ENCODE data around the gene TNC. TPM values are rescaled to one million over a fixed set of nuclear protein-coding genes. Genes with fewer than 3 reads are reported as not detected.

Gene TNC
- polyA plus RNA-seq, 3 donors, result 0.02 TPM; not detected in 2

DNA sequence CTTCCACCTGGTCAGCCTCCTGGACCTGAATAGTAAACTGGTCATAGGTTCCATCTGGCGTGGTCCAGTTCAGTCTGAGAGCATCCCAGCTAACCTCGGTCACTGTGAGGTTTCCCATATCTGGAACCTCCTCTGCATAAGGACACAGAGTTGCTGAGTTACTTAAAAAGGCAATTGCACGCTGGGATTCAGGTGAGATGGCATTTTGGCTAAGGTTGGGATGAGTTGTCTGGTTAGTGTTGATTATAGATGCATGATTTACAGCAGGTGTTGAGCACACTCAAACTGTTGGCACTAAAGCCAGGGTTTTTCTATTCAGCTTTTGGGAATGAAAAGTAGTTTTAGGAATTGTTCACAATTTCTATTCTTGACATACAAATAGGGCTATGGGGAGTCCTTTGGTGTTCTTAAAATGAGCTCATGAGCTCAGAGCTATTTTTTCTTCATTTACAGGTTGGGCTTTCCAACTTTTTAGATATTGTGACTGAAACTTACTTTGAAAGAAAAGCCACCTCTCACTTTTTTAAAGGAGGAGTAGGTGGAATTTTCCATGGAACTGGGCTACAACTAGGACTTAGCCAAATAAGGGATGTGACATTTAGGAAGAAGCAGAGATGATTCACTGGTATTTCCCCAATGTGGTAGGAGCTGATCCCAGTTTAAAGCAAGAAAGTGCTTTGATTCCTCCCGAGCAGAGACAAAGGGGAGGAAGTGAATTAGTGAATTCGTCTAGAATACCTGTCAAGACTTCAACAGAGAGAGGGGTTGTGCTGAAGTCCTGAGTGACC lies 54.7 kb downstream of the TNC start:
- intact Hi-C loops (cut with micrococcal nuclease), result no loop called here
- TF ChIP-seq, protein P1, sequence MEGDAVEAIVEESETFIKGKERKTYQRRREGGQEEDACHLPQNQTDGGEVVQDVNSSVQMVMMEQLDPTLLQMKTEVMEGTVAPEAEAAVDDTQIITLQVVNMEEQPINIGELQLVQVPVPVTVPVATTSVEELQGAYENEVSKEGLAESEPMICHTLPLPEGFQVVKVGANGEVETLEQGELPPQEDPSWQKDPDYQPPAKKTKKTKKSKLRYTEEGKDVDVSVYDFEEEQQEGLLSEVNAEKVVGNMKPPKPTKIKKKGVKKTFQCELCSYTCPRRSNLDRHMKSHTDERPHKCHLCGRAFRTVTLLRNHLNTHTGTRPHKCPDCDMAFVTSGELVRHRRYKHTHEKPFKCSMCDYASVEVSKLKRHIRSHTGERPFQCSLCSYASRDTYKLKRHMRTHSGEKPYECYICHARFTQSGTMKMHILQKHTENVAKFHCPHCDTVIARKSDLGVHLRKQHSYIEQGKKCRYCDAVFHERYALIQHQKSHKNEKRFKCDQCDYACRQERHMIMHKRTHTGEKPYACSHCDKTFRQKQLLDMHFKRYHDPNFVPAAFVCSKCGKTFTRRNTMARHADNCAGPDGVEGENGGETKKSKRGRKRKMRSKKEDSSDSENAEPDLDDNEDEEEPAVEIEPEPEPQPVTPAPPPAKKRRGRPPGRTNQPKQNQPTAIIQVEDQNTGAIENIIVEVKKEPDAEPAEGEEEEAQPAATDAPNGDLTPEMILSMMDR (IDR thresholded peaks at IDR 0.05), result no peak
- peaks cover 0 to 3% of the 10 kb centered on the region in 2 donors for H3K27me3 ChIP-seq (ENCODE audit: control insufficient read depth in 2 of 2, insufficient read depth in 2 of 2, low read length in 2 of 2)
- Mint-ChIP-seq H3K9me3 (peaks cover 0 to 4% (median 0%) of the 10 kb centered on the region in 7 donors), H3K4me1 (peaks cover 7% of the 10 kb centered on the region), H3K27ac (no peak overlapping the region), H3K4me3 (no peak overlapping the region), H3K36me3 (no peaks in the 10 kb centered on the region), H3K27me3 (ENCODE audit: low read depth in 3 of 3) (peaks cover 5 to 13% (median 8%) of the 10 kb centered on the region in 3 donors)
- no peak overlapping the region for H3K9ac ChIP-seq (ENCODE audit: insufficient read depth, low read length, poor library complexity, severe bottlenecking)
- no peaks in the 10 kb centered on the region for H3K4me1 ChIP-seq (ENCODE audit: control insufficient read depth in 1 of 2, insufficient read depth in 2 of 2, low read length in 2 of 2)
- H2AFZ ChIP-seq (ENCODE audit: insufficient read depth, low read depth, low read length, poor library complexity, severe bottlenecking), result no peak overlapping the region
- no peaks in the 10 kb centered on the region for H3K9me3 ChIP-seq (replicated peaks in 1 of 2; ENCODE audit: control insufficient read depth in 1 of 2, insufficient read depth in 1 of 2, low read length in 2 of 2)
- H3K27ac ChIP-seq (ENCODE audit: low read depth in 1 of 2, low read length in 2 of 2), result no peak overlapping the region
- H4K20me1 ChIP-seq (ENCODE audit: insufficient read depth, low read length), result no peaks in the 10 kb centered on the region
- no peak overlapping the region for H3K4me3 ChIP-seq (replicated peaks in 1 of 3; ENCODE audit: low read depth in 2 of 3, low read length in 3 of 3)
- WGBS (ENCODE audit: insufficient coverage), result 100% methylated on average over 2 of the region's 5 CpGs
- DNase-seq, result no peak
- no peaks in the 10 kb centered on the region for H3K36me3 ChIP-seq (replicated peaks in 1 of 2; ENCODE audit: control insufficient read depth in 1 of 2, insufficient read depth in 2 of 2, low read length in 2 of 2)
- no peak overlapping the region for H3K4me2 ChIP-seq (replicated peaks; ENCODE audit: extremely low read depth, low read length, poor library complexity, severe bottlenecking)
- no peaks in the 10 kb centered on the region for H3K79me2 ChIP-seq (ENCODE audit: insufficient read depth, low read length)

DNA sequence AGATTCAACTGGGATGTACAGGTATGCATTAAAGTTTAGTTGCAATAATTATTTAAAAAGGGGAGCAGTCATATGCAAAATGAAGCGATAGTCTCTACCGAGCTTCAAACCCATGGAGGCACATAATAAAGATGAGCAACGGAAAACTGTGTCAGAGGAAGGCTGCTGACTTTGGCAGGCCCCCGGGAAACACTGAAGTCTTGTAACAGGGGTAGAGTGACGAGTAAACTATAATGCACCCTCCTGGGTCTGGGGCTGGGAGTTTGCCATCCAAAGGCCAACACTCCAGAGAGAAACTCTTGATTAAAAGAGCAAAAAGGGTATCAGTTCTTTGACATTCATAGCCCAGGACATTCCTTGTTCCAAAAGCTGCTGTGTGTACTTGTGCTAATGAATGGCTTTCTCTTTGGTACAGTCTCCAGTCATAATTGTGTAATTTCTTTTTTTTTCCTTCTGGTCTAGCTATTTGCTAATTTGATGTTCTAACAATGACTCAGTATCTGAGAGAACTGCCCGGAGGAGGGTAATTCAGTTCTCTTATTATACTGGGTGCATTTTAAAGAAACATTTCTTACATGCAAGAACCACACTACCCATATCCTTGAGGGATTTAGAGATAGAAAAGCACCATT lies 59.2 kb downstream of the TNC start:
- peaks cover 0 to 3% (median 0%) of the 10 kb centered on the region in 7 donors for H3K9me3 Mint-ChIP-seq

More for the DNA sequence above, 59.2 kb downstream of the TNC start:
- Mint-ChIP-seq H3K4me3 (no peak overlapping the region), H3K36me3 (no peaks in the 10 kb centered on the region), H3K4me1 (peaks cover 7% of the 10 kb centered on the region), H3K27me3 (ENCODE audit: low read depth in 3 of 3) (peaks cover 20 to 31% (median 22%) of the 10 kb centered on the region in 3 donors), H3K27ac (peak overlapping the region in 1 of 7 donors; percentile 56)
- Histone ChIP-seq H3K79me2 (ENCODE audit: insufficient read depth, low read length) (no peaks in the 10 kb centered on the region), H3K4me2 (replicated peaks; ENCODE audit: extremely low read depth, low read length, poor library complexity, severe bottlenecking) (no peak overlapping the region), H3K27ac (ENCODE audit: low read depth in 1 of 2, low read length in 2 of 2) (no peak overlapping the region), H2AFZ (ENCODE audit: insufficient read depth, low read depth, low read length, poor library complexity, severe bottlenecking) (no peak overlapping the region), H4K20me1 (ENCODE audit: insufficient read depth, low read length) (no peaks in the 10 kb centered on the region), H3K9ac (ENCODE audit: insufficient read depth, low read length, poor library complexity, severe bottlenecking) (no peak overlapping the region), H3K36me3 (replicated peaks in 1 of 2; ENCODE audit: control insufficient read depth in 1 of 2, insufficient read depth in 2 of 2, low read length in 2 of 2) (no peaks in the 10 kb centered on the region), H3K4me1 (ENCODE audit: control insufficient read depth in 1 of 2, insufficient read depth in 2 of 2, low read length in 2 of 2) (no peaks in the 10 kb centered on the region), H3K27me3 (ENCODE audit: control insufficient read depth in 2 of 2, insufficient read depth in 2 of 2, low read length in 2 of 2) (peaks cover 7 to 12% of the 10 kb centered on the region in 2 donors), H3K4me3 (replicated peaks in 1 of 3; ENCODE audit: low read depth in 2 of 3, low read length in 3 of 3) (no peak overlapping the region), H3K9me3 (replicated peaks in 1 of 2; ENCODE audit: control insufficient read depth in 1 of 2, insufficient read depth in 1 of 2, low read length in 2 of 2) (no peaks in the 10 kb centered on the region)
- intact Hi-C loops (cut with micrococcal nuclease), result no loop called here
- no peak for DNase-seq
- TF ChIP-seq, protein P1 (IDR thresholded peaks at IDR 0.05), result no peak
- WGBS (ENCODE audit: insufficient coverage), result 97% methylated on average over 4 of the region's 6 CpGs
